Right renal cortex interstitium (tissue), 3 donors: Measurements from ENCODE around the gene ZNF446. TPM values are rescaled to one million over a fixed set of nuclear protein-coding genes. Genes with fewer than 3 reads are reported as not detected.
"Not testable (repeated sequence)": the region's sequence is repeated elsewhere in the genome, so short reads cannot be mapped to it uniquely, and the experiment has no call there.

Source experiments
- DNase-seq, 3 donors: peaks; one replicate each; pipeline ENCODE4 v3.0.0-alpha.2; 2013; ENCODE audit warnings: low read depth in 3 of 3, low spot score in 2 of 3
- polyA plus RNA-seq, 3 donors: library from polyadenylated mRNA; unstranded; fragments of 120-200 nt; gene quantifications; one replicate each; pipeline ENCODE4 v1.2.1, GENCODE V29; 2013; ENCODE audit not compliant: insufficient read length in 3 of 3

The ZNF446 gene
- polyA plus RNA-seq, 3 donors: 12.4 to 14.3 (median 12.6) TPM

- DNase-seq: no peak
Observed at GRCh38 chr19:58469241-58470013, 6.7 kb upstream of the ZNF446 start.

DNA sequence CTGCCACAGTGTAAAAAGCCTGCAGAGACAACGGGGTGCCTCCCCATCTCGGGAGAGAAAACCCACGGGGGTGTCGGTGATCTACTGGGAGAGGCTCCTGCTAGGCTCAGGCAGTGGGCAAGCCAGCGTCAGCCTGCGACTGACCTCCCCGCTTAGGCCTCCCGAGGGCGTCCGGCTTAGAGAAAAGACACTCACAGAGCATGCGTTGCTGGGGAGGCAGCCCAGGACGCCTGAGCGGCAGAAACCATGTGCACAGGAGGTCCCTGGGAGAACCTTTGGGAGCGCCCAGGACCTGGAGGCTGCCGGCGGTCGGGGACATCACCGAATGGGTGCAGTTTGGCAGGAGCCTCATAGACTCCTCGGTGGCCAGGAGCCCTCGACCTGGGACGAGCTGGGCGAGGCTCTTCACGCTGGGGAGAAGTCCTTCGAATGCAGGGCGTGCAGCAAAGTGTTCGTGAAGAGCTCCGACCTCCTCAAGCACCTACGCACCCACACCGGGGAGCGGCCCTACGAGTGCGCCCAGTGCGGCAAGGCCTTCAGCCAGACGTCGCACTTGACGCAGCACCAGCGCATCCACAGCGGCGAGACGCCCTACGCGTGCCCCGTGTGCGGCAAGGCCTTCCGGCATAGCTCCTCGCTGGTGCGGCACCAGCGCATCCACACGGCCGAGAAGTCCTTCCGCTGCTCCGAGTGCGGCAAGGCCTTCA, 5.2 kb upstream of the ZNF446 start:
- DNase-seq: not testable (repeated sequence)

DNA sequence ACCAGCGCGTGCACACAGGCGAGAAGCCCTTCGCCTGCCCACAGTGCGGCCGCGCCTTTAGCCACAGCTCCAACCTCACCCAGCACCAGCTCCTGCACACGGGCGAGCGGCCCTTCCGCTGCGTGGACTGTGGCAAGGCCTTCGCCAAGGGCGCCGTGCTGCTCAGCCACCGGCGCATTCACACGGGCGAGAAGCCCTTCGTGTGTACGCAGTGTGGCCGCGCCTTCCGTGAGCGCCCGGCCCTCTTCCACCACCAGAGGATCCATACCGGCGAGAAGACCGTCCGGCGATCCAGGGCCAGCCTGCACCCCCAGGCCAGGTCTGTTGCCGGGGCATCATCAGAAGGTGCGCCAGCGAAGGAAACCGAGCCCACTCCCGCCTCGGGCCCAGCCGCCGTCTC, 4.4 kb upstream of the ZNF446 start:
- no peak for DNase-seq

DNA sequence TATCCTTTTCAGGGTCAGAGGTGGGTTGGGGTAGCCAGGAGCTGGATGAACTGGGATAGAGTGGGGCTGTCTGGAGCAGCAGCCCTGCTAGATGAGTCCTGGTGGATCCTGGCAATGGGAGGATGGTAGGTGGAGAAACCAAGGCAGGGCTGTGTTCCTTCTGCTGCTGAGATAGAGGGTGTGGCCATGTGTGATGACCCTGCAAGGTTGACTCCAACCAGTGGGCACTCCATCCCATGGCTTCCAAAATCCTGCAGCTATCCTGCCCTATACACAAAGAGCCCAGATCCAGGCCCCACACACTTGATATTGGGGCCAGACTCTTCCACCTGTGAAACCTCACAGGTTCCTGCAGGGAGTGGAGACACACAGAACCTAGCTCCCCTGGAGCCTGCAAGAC, 2.4 kb upstream of the ZNF446 start:
- DNase-seq: no peak

DNA sequence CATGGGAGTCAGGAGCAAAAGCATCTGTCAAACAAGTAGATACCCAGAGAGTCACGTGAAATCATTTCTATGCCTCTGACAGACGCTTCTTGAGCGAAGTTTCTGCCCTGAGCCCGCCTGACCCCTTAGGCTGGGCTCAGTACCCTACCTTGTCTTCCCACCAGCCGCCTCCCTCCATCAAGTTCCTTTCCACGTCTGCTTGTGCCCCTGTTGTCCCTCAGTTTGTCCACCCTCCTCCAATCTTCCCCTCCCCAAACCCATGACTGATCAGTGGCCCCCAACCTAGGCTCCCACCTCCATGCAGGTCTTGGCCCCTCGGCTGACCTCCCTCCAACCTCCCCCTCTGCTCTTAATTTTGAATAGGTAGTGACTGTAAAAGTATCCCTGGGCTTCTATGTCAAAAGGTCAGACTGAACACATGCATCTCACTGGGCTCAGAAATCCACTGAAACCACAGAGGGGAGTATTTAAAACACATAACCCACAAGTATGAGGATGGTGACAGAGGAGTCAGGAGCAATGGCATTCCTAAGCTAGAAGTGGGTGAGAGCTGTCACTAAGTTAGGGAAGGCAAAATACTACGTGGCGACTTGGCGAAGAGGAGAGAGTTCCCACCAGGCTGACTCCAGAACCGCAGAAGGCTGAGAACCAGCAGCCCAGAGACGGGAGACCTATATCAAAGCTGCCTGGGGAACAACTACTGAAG, 1.7 kb upstream of the ZNF446 start:
- no peak for DNase-seq

DNA sequence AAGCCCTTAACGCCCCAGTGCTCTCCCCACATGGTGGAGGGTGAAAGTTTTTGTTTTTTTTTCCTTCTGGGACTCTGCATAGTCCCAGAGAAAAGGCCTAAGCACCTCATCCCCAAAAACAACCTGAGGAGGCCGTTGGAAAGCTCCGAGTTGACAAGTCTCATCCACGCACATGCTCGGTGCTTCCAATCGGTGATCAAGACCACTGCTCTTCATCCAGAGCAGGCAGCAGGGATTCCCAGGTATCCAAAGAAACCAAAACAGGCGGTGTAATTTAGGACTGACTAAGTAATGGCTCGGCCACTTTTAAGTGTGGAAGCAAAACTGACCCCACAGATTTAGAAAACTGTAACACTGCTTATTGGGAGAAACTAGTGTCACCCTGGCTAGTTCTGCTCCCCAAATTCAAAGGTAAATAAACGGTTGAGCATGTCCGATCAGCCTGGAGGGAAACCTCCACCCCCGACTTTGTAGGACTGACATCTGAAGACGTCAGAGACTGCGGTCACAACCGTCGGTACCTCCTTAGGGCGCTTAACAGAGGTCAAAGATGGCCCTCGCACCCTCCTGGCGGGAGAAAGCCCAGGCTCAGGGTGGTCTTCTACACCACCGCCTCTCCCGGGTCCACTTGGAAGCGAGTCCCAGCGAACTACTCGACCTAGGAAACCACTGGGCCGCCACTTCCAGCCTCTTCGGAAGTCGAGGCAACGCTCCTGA, 997 bp upstream of the ZNF446 start:
- DNase-seq: no peak

DNA sequence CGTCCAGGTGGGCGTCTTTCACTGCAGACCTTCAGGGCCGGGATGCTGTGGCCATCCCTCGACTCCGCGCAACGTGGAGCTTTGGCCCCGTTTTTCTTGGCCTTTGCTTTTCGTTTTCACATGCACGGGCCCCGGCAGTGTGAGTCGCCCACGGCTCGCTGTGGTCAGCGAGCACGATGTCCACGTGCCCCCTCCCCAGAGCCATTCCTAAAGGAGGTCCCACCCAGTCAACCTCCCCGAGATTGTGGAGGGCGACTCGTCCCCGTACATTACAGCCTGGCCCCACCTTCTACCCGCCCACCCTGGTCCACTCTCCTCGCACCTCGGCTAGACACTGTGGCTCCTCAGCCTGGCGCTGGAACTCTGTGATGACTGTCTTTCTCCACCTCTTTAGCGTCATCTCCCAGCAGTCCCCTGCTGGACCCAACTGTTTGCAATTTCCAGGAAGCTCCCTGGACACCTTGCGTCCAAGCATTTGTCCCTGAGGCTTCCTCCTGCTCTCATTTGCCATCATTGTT, 405 bp downstream of the ZNF446 start:
- no peak for DNase-seq

DNA sequence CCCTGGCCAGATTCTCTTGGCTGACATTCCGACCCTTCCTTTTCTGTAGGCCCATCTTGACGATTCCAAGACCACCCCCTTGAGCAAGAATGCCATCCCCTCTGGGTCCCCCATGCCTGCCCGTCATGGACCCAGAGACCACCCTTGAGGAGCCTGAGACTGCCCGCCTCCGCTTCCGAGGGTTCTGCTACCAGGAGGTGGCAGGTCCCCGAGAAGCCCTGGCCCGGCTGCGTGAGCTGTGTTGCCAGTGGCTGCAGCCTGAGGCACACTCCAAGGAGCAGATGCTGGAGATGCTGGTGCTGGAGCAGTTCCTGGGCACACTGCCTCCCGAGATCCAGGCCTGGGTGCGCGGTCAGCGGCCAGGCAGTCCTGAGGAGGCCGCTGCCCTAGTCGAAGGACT, 978 bp downstream of the ZNF446 start:
- DNase-seq: no peak

DNA sequence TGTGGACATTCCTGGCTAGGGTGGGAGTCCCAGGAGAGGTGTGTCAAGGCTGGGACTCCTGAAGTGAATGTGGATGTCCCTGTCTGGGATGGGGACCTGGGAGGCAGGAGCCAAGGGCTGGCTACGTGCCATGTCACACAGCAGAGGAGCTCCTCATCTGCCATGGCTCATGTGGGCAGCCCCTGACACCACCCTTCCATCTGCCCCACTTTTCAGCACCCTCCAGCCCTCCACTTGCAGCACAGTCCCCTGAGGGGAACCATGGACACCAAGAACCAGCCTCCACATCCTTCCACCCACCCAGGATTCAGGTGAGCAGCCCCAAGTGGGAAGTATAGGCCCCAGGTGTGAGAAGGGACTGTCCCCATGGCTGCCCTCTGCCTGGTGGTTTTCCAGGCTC, 1.7 kb downstream of the ZNF446 start:
- DNase-seq: no peak

DNA sequence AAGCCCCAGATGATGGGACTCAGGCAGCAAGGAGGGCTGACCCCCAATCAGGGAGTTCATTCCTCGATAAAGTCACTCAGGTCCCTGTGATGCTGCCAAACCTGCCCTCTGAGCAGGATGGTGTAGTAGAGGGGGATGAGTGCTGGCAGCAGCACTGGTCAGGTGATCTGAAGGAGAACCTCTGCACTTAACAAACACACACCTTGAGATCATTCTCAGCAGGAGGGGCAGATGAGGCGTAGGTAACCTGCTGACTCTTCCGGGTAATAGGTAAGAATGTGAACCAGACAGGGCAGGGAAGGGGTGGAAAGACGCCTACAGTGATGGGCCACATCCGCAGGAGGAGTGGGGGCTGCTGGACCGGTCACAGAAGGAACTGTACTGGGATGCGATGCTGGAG, 3.2 kb downstream of the ZNF446 start:
- DNase-seq: no peak

GRCh38 chr19:58479736-58480480, 3.8 kb downstream of the ZNF446 start:
- DNase-seq: no peak

- no peak for DNase-seq
Observed at GRCh38 chr19:58480481-58480830, 4.3 kb downstream of the ZNF446 start.

DNA sequence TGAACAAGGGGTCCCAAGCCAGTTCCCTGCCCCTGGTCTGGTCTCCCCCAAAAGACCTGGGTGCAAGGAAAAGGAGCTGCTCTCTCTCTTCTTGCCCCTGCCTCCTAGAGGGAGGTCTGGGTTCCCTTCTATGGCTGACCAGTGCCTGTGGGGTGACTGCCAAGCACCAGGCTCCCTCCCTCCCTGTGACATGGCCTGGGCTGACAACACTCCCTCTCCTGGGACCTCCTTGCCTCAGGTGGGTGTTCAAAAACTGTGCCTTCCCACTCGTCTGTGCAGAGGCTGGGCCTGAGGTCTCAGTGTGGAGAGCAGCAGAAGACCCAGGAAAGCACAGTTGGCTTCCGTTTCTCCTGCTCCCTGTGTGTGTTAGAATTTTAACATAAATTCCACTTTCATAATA, 4.7 kb downstream of the ZNF446 start:
- no peak for DNase-seq

DNA sequence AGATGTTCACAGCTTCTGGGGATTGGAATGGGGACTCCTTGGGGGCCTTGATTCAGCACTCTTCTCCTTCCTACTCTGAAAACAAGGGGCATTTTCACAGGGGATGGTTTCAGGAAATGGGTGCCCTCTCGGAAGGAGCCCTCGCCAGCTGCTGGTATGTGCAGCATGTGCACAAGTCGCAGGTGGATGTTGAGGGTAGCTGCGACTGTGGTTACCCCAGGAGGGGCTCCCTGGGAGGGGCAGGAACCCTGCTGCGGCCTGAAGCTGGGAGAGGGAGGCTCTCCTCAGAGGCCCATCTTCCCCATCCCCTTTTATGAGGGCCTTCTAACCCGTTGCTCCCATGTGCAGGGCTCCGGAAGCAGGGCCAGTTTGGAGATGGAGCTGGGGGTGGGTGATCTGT, 6.2 kb downstream of the ZNF446 start:
- DNase-seq: no peak

DNA sequence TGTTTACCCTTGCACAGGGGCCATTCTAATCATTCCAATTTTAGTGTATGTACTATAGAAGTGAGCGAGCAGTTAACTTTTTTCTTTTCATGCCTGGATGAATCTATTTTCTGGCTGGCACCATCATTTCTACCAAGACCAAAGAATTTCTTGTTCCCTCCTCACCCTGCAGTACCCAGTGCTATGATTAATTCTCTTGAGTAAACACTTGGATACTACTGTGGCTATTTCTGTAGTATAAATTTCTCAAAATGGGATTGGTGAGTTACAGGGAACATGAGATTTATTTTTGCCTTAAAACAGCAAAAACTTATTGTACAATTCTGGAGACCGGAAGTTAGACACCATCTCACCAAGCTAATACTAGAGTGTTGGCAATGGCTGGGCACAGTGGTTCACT, 7.6 kb downstream of the ZNF446 start:
- DNase-seq: no peak

- DNase-seq: not testable (repeated sequence)
Observed at GRCh38 chr19:58484349-58484748, 8.2 kb downstream of the ZNF446 start.

GRCh38 chr19:58491393-58491792, 15.2 kb downstream of the ZNF446 start:
- DNase-seq: no peak

- DNase-seq: no peak
Observed at GRCh38 chr19:58492265-58492664, 16.1 kb downstream of the ZNF446 start.

DNA sequence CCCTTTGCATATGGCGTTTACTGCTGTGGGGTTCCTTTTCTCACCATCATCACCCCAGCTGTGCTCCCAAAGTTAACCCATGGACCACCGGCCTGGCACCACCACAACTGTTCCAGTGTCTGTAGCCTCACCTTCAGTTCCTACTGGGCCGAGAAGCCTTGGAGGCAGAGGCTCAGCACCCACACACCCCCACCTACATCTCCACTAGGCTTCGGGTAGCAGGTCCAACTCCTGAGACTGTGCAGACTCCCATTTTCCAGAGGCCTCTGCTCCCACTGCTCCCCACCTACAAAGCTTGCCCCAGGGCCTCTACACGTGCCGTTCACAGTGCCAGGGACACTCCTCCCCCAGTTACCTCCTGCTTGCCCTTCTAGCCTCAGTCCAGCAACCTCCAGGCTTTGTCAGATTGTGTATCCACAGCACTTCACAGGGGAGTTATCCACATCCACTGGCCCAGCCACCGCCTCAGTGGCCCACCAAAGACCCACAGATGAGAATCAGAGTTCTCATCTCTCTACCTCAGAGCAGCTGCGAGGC, 21.6 kb downstream of the ZNF446 start:
- DNase-seq: no peak
